Measurements from ENCODE around the gene SASH3.
"Not testable (repeated sequence)": the region's sequence is repeated elsewhere in the genome, so short reads cannot be mapped to it uniquely, and the experiment has no call there.

Gene SASH3

GRCh38 chrX:129742759-129743152 is 37.0 kb upstream of the SASH3 start:
- H3K27ac ChIP-seq (ENCODE audit: low read depth, low read length); H3K4me3 ChIP-seq (ENCODE audit: low read depth in 1 of 5, low read length in 5 of 5); H3K9me3 ChIP-seq (ENCODE audit: control insufficient read depth in 5 of 5, low read length in 5 of 5); H3K36me3 ChIP-seq (ENCODE audit: control insufficient read depth in 5 of 5, insufficient read depth in 5 of 5, low read length in 5 of 5); H3K9ac ChIP-seq (ENCODE audit: low read length in 5 of 5): not testable (repeated sequence)
- H3K4me1 ChIP-seq (ENCODE audit: control insufficient read depth in 5 of 5, insufficient read depth in 5 of 5, low read length in 5 of 5) = peaks cover 0 to 16% (median 12%) of the 10 kb centered on the region in 5 donors
- peaks cover 0 to 23% (median 8%) of the 10 kb centered on the region in 5 donors for H3K27me3 ChIP-seq (ENCODE audit: control insufficient read depth in 5 of 5, insufficient read depth in 4 of 5, low read length in 5 of 5)

- peaks cover 2 to 14% (median 9%) of the 10 kb centered on the region in 5 donors for H3K4me1 ChIP-seq (ENCODE audit: control insufficient read depth in 5 of 5, insufficient read depth in 5 of 5, low read length in 5 of 5)
- peaks cover 0 to 19% (median 4%) of the 10 kb centered on the region in 5 donors for H3K27me3 ChIP-seq (ENCODE audit: control insufficient read depth in 5 of 5, insufficient read depth in 4 of 5, low read length in 5 of 5)
- no peak overlapping the region for H3K9ac ChIP-seq (ENCODE audit: low read length in 5 of 5)
- H3K9me3 ChIP-seq (ENCODE audit: control insufficient read depth in 5 of 5, low read length in 5 of 5) = no peaks in the 10 kb centered on the region
- H3K4me3 ChIP-seq (ENCODE audit: low read depth in 1 of 5, low read length in 5 of 5) = no peak overlapping the region
- no peaks in the 10 kb centered on the region for H3K36me3 ChIP-seq (ENCODE audit: control insufficient read depth in 5 of 5, insufficient read depth in 5 of 5, low read length in 5 of 5)
- H3K27ac ChIP-seq (ENCODE audit: low read depth, low read length) = no peak overlapping the region
Measured at GRCh38 chrX:129743821-129744220, 35.9 kb upstream of the SASH3 start.

- Histone ChIP-seq H3K4me1 (ENCODE audit: control insufficient read depth in 5 of 5, insufficient read depth in 5 of 5, low read length in 5 of 5) (peaks cover 2 to 7% (median 5%) of the 10 kb centered on the region in 5 donors), H3K27me3 (ENCODE audit: control insufficient read depth in 5 of 5, insufficient read depth in 4 of 5, low read length in 5 of 5) (peaks cover 0 to 19% (median 4%) of the 10 kb centered on the region in 5 donors), H3K4me3 (ENCODE audit: low read depth in 1 of 5, low read length in 5 of 5) (no peak overlapping the region), H3K27ac (ENCODE audit: low read depth, low read length) (no peak overlapping the region), H3K9me3 (ENCODE audit: control insufficient read depth in 5 of 5, low read length in 5 of 5) (no peaks in the 10 kb centered on the region), H3K36me3 (ENCODE audit: control insufficient read depth in 5 of 5, insufficient read depth in 5 of 5, low read length in 5 of 5) (no peaks in the 10 kb centered on the region), H3K9ac (ENCODE audit: low read length in 5 of 5) (no peak overlapping the region)
Measured at GRCh38 chrX:129744861-129745321, 34.9 kb upstream of the SASH3 start.

GRCh38 chrX:129746557-129747470 is 32.9 kb upstream of the SASH3 start:
- Histone ChIP-seq H3K9ac (ENCODE audit: low read length in 5 of 5) (no peak overlapping the region), H3K27me3 (ENCODE audit: control insufficient read depth in 5 of 5, insufficient read depth in 4 of 5, low read length in 5 of 5) (peaks cover 0 to 20% (median 7%) of the 10 kb centered on the region in 5 donors), H3K9me3 (ENCODE audit: control insufficient read depth in 5 of 5, low read length in 5 of 5) (no peaks in the 10 kb centered on the region), H3K27ac (ENCODE audit: low read depth, low read length) (no peak overlapping the region), H3K4me1 (ENCODE audit: control insufficient read depth in 5 of 5, insufficient read depth in 5 of 5, low read length in 5 of 5) (peaks cover 2 to 6% (median 5%) of the 10 kb centered on the region in 5 donors), H3K36me3 (ENCODE audit: control insufficient read depth in 5 of 5, insufficient read depth in 5 of 5, low read length in 5 of 5) (no peaks in the 10 kb centered on the region), H3K4me3 (ENCODE audit: low read depth in 1 of 5, low read length in 5 of 5) (no peak overlapping the region)

GRCh38 chrX:129747533-129747932 is 32.2 kb upstream of the SASH3 start:
- H3K4me1 ChIP-seq (ENCODE audit: control insufficient read depth in 5 of 5, insufficient read depth in 5 of 5, low read length in 5 of 5) = peaks cover 2 to 6% (median 5%) of the 10 kb centered on the region in 5 donors
- H3K27ac ChIP-seq (ENCODE audit: low read depth, low read length) = no peak overlapping the region
- no peaks in the 10 kb centered on the region for H3K9me3 ChIP-seq (ENCODE audit: control insufficient read depth in 5 of 5, low read length in 5 of 5)
- H3K4me3 ChIP-seq (ENCODE audit: low read depth in 1 of 5, low read length in 5 of 5) = no peak overlapping the region
- H3K9ac ChIP-seq (ENCODE audit: low read length in 5 of 5) = no peak overlapping the region
- H3K36me3 ChIP-seq (ENCODE audit: control insufficient read depth in 5 of 5, insufficient read depth in 5 of 5, low read length in 5 of 5) = no peaks in the 10 kb centered on the region
- peaks cover 0 to 22% (median 7%) of the 10 kb centered on the region in 5 donors for H3K27me3 ChIP-seq (ENCODE audit: control insufficient read depth in 5 of 5, insufficient read depth in 4 of 5, low read length in 5 of 5)

GRCh38 chrX:129748305-129748704 is 31.4 kb upstream of the SASH3 start:
- no peak overlapping the region for H3K27ac ChIP-seq (ENCODE audit: low read depth, low read length)

GRCh38 chrX:129749069-129749468 is 30.7 kb upstream of the SASH3 start:
- H3K9me3 ChIP-seq (ENCODE audit: control insufficient read depth in 5 of 5, low read length in 5 of 5) = no peaks in the 10 kb centered on the region
- no peak overlapping the region for H3K27ac ChIP-seq (ENCODE audit: low read depth, low read length)

More at GRCh38 chrX:129748305-129748704, 31.4 kb upstream of the SASH3 start:
- H3K4me3 ChIP-seq (ENCODE audit: low read depth in 1 of 5, low read length in 5 of 5) = no peak overlapping the region
- H3K4me1 ChIP-seq (ENCODE audit: control insufficient read depth in 5 of 5, insufficient read depth in 5 of 5, low read length in 5 of 5) = peaks cover 2 to 6% (median 5%) of the 10 kb centered on the region in 5 donors
- H3K9ac ChIP-seq (ENCODE audit: low read length in 5 of 5) = no peak overlapping the region
- peaks cover 0 to 22% (median 7%) of the 10 kb centered on the region in 5 donors for H3K27me3 ChIP-seq (ENCODE audit: control insufficient read depth in 5 of 5, insufficient read depth in 4 of 5, low read length in 5 of 5)
- H3K36me3 ChIP-seq (ENCODE audit: control insufficient read depth in 5 of 5, insufficient read depth in 5 of 5, low read length in 5 of 5) = no peaks in the 10 kb centered on the region
- H3K9me3 ChIP-seq (ENCODE audit: control insufficient read depth in 5 of 5, low read length in 5 of 5) = no peaks in the 10 kb centered on the region

GRCh38 chrX:129750971-129751370 is 28.8 kb upstream of the SASH3 start:
- peaks cover 0 to 12% (median 6%) of the 10 kb centered on the region in 5 donors for H3K27me3 ChIP-seq (ENCODE audit: control insufficient read depth in 5 of 5, insufficient read depth in 4 of 5, low read length in 5 of 5)
- peaks cover 2 to 10% (median 6%) of the 10 kb centered on the region in 5 donors for H3K4me1 ChIP-seq (ENCODE audit: control insufficient read depth in 5 of 5, insufficient read depth in 5 of 5, low read length in 5 of 5)
- no peaks in the 10 kb centered on the region for H3K36me3 ChIP-seq (ENCODE audit: control insufficient read depth in 5 of 5, insufficient read depth in 5 of 5, low read length in 5 of 5)
- H3K9ac ChIP-seq (ENCODE audit: low read length in 5 of 5) = no peak overlapping the region
- H3K27ac ChIP-seq (ENCODE audit: low read depth, low read length) = no peak overlapping the region
- no peak overlapping the region for H3K4me3 ChIP-seq (ENCODE audit: low read depth in 1 of 5, low read length in 5 of 5)
- H3K9me3 ChIP-seq (ENCODE audit: control insufficient read depth in 5 of 5, low read length in 5 of 5) = no peaks in the 10 kb centered on the region

More at GRCh38 chrX:129749069-129749468, 30.7 kb upstream of the SASH3 start:
- Histone ChIP-seq H3K4me1 (ENCODE audit: control insufficient read depth in 5 of 5, insufficient read depth in 5 of 5, low read length in 5 of 5) (peaks cover 2 to 6% (median 5%) of the 10 kb centered on the region in 5 donors), H3K9ac (ENCODE audit: low read length in 5 of 5) (no peak overlapping the region), H3K27me3 (ENCODE audit: control insufficient read depth in 5 of 5, insufficient read depth in 4 of 5, low read length in 5 of 5) (peaks cover 0 to 20% (median 3%) of the 10 kb centered on the region in 5 donors), H3K36me3 (ENCODE audit: control insufficient read depth in 5 of 5, insufficient read depth in 5 of 5, low read length in 5 of 5) (no peaks in the 10 kb centered on the region), H3K4me3 (ENCODE audit: low read depth in 1 of 5, low read length in 5 of 5) (no peak overlapping the region)

- H3K4me3 ChIP-seq (ENCODE audit: low read depth in 1 of 5, low read length in 5 of 5) = no peak overlapping the region
- H3K36me3 ChIP-seq (ENCODE audit: control insufficient read depth in 5 of 5, insufficient read depth in 5 of 5, low read length in 5 of 5) = no peaks in the 10 kb centered on the region
- H3K9ac ChIP-seq (ENCODE audit: low read length in 5 of 5) = no peak overlapping the region
- H3K27ac ChIP-seq (ENCODE audit: low read depth, low read length) = no peak overlapping the region
- H3K9me3 ChIP-seq (ENCODE audit: control insufficient read depth in 5 of 5, low read length in 5 of 5) = no peaks in the 10 kb centered on the region
- peaks cover 0 to 16% (median 9%) of the 10 kb centered on the region in 5 donors for H3K27me3 ChIP-seq (ENCODE audit: control insufficient read depth in 5 of 5, insufficient read depth in 4 of 5, low read length in 5 of 5)
- peaks cover 1 to 34% (median 9%) of the 10 kb centered on the region in 5 donors for H3K4me1 ChIP-seq (ENCODE audit: control insufficient read depth in 5 of 5, insufficient read depth in 5 of 5, low read length in 5 of 5)
Measured at GRCh38 chrX:129754056-129755024, 25.4 kb upstream of the SASH3 start.

Measured in subcutaneous abdominal adipose tissue (tissue), 5 donors.